NB4 (cell line): ENCODE results near the gene XIRP1.

Experiments
- MYC ChIP-seq: IDR thresholded peaks from 2 replicates; pipeline ENCODE4 v1.6.1; 2011; ENCODE audit warnings: low read depth, low read length
- POLR2A ChIP-seq: IDR thresholded peaks from 2 replicates; pipeline ENCODE4 v1.6.1; 2011; ENCODE audit warnings: mild to moderate bottlenecking; ENCODE audit not compliant: insufficient read length; ENCODE audit errors: extremely low read depth
- TF ChIP-seq, protein P1 (sequence below): IDR thresholded peaks from one replicate; pipeline ENCODE4 v1.5.1; 2012; ENCODE audit warnings: low read depth, low read length
- TF ChIP-seq, protein P2 (sequence below): IDR thresholded peaks from 2 replicates; pipeline ENCODE4 v1.6.1; 2011; ENCODE audit warnings: low read depth, low read length

DNA sequence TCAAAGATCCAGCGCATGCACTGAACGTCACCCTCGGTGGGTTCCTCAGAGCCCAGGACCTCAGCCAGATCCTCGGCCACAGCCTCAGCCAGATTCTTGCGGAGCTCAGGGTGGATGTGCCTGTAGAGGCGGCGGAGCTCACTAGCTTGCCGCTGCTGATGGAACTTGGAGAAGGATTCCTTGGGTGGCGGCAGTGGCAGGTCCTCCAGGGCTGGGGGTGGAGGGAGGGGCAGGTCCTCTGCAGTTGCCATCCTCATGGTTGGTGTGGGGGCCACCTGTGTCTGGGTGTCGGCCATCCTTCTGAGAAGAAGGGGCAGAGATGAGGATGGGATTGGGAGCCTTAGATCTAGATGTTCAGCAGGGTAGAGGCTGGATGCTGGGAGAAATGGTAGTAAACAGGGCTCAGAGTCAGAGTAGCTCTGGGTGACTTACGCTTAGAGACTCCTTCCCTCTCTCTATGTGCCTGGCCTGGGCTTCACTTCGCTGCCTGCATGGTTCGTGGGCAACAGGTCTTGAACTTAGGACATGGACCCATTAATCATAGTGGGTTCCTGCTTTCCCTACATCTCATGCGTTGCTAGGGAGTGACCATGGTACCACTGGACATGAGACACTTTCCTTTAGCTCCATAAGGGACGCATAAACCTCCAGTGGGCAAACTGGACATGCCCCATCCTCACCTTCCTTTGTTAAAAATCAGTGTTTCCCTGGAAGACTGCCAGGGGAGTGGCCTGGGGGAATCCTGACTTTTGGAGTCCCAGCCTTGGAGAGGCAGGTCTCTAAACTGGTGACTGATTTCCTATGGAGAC is 3.0 kb downstream of the XIRP1 start:
- TF ChIP-seq POLR2A (no peak), MYC (no peak)
- TF ChIP-seq, protein P1, sequence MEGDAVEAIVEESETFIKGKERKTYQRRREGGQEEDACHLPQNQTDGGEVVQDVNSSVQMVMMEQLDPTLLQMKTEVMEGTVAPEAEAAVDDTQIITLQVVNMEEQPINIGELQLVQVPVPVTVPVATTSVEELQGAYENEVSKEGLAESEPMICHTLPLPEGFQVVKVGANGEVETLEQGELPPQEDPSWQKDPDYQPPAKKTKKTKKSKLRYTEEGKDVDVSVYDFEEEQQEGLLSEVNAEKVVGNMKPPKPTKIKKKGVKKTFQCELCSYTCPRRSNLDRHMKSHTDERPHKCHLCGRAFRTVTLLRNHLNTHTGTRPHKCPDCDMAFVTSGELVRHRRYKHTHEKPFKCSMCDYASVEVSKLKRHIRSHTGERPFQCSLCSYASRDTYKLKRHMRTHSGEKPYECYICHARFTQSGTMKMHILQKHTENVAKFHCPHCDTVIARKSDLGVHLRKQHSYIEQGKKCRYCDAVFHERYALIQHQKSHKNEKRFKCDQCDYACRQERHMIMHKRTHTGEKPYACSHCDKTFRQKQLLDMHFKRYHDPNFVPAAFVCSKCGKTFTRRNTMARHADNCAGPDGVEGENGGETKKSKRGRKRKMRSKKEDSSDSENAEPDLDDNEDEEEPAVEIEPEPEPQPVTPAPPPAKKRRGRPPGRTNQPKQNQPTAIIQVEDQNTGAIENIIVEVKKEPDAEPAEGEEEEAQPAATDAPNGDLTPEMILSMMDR = no peak
- TF ChIP-seq, protein P2, sequence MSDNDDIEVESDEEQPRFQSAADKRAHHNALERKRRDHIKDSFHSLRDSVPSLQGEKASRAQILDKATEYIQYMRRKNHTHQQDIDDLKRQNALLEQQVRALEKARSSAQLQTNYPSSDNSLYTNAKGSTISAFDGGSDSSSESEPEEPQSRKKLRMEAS = no peak
